GM03348 (cell line): ENCODE data around the gene RAB28.
"Not testable (repeated sequence)": the region's sequence is repeated elsewhere in the genome, so short reads cannot be mapped to it uniquely, and the experiment has no call there.

Source experiments
- DNase-seq: peaks from one replicate; pipeline ENCODE4 v3.0.0; 2012; ENCODE audit warnings: low spot score

Gene RAB28

GRCh38 chr4:13445841-13446790 lies 38.0 kb downstream of the RAB28 start:
- DNase-seq = no peak

DNA sequence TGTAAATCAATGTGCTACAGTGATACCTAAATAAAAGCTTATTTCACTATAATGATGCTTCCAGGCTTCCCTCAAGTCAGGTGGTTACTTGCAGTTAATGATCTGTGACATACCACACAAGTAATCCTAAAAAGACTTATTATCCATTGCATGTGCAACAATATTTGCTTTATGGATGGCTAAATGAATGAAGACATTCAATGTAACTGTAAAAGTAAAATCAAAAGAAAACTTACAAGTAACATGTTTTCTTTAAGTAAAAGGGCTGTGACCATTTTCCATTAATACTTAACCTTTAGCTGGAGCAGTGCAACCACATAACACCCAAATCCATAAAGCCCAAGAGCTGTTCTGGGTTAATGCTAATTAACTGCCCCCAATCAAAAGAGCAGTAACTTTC lies 42.6 kb downstream of the RAB28 start:
- no peak for DNase-seq

GRCh38 chr4:13436962-13437361 lies 47.2 kb downstream of the RAB28 start:
- DNase-seq = no peak

DNA sequence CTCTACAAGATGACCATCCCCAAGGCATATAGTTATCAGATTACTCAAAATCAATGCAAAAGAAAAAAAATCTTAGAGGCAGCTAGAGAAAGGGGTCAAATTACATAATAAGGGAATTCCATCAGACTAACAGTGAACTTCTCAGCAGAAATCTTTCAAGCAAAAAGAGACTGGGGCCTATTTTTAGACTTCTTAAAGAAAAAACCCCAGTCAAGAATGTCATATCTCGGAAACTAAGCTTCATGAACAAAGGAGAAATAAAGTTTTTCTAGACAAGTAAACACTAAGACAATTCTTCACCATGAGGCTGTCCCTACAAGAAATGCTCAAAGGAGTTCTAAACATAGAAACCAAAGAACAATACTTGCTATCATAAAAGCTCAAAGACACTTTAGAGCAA lies 51.7 kb downstream of the RAB28 start:
- no peak for DNase-seq

GRCh38 chr4:13430834-13431568 lies 53.1 kb downstream of the RAB28 start:
- DNase-seq = no peak

DNA sequence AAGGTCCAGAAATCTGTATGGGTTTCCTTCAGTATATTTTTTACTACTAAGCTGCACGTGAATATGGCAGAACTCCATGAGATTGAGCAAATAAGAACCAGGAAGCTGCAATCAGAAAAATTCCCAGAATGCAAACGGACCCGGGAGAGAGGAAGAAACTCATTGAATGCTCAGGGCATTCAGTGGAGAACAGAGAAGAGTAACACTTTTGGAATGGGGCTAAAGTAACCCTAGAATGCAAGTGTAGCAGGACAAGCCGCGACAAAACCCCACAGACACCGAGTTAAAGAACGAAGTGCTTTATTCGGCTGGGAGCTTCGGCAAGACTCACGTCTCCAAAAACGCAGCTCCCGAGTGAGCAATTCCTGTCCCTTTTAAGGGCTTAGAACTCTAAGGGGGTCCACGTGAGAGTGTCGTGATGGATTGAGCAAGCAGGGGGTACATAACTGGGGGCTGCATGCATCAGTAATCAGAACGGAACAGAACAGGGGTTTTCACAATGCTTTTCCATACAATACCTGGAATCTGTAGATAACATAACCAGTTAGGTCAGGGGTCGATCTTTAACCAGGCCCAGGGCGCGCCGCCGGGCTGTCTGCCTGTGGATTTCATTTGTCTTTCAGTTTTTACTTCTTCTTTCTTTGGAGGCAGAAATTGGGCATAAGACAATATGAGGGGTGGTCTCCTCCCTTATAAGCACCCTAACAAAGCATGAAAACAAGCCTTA lies 56.4 kb downstream of the RAB28 start:
- no peak for DNase-seq

GRCh38 chr4:13415068-13415785 lies 68.9 kb downstream of the RAB28 start:
- no peak for DNase-seq

DNA sequence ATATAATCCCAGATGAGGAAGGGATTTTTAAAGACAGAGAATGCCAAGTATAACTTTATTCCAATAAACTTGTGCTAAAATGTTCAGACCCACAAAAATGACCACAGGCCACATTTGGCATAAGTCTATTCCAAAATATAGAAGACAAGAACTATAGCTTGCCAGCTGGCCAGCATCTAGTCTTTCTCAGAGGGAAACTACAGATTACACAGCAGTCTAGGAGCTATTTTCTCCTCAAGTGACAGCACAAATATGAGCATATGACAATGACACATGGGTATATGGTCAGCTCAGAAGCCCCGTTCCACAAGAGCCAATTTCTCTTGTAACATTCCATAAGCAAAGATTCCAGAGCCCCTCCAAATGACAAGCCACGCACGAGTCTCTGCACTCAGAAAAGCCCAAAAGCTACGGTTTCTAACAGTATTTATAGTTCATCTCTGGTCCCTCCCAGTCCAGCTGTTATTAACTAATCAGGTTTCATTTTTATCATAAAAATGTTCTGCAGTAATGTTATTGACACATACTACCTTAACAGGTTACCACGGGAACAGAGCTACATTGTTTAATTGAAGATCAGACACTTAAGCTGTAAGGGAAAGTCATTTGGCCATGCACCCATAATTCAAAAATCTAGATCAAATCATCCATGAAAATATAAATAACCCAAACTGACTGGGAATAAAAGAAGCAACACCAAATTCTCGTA lies 70.3 kb downstream of the RAB28 start:
- peak; percentile 13 for DNase-seq

DNA sequence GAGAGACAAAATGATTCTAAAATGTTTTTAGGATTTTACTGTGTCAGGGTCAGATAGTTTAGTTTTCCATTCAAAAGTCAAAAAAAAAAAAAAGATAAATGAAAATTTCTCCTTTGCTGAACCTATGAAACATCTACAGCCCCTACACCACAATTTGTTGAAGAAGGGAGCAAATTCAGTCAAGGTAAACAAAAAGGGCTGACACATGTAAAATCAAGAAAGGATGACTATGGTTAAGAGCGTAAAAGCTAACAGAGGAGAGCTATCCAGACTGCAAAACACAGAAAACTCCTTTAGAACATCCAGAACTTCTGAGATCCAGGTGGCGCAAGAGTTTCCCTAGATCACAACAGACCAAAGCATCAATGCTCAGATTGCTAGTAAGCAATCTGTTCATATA lies 72.2 kb downstream of the RAB28 start:
- no peak for DNase-seq

- no peak for DNase-seq
Measured at GRCh38 chr4:13409324-13409723, 74.8 kb downstream of the RAB28 start.

DNA sequence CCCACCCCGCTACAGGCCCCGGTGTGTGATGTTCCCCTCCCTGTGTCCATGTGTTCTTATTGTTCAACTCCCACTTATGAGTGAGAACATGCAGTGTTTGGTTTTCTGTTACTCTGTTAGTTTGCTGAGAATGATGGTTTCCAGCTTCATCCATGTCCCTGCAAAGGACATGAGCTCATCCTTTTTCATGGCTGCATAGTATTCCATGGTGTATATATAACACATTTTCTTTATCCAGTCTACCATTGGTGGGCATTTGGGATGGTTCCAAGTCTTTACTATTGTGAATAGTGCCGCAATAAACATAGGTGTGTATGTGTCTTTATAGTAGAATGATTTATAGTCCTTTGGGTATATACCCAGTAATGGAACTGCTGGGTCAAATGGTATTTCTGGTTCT lies 78.0 kb downstream of the RAB28 start:
- DNase-seq = not testable (repeated sequence)

GRCh38 chr4:13403833-13404232 lies 80.3 kb downstream of the RAB28 start:
- no peak for DNase-seq

GRCh38 chr4:13403326-13403725 lies 80.8 kb downstream of the RAB28 start:
- no peak for DNase-seq

- DNase-seq = peak; percentile 12
Measured at GRCh38 chr4:13399257-13399656, 84.9 kb downstream of the RAB28 start.

DNA sequence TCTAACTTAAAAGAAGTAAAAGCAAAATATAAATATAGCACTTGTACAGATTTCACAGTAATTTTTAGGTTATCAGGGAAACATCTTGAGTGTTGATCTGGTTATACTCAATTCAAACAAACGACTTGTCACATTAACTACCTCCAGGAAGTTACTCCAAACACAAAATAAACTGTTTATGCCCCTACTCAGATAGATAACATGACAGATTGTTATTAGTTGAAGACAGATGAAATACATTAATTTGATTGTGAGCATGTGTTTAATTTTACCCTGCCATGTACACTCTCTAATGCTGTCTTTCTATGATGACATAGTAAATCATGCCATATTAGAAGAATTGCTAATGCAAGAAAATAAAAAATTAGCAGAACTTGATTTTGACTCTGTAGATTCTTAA lies 88.0 kb downstream of the RAB28 start:
- DNase-seq = no peak

DNA sequence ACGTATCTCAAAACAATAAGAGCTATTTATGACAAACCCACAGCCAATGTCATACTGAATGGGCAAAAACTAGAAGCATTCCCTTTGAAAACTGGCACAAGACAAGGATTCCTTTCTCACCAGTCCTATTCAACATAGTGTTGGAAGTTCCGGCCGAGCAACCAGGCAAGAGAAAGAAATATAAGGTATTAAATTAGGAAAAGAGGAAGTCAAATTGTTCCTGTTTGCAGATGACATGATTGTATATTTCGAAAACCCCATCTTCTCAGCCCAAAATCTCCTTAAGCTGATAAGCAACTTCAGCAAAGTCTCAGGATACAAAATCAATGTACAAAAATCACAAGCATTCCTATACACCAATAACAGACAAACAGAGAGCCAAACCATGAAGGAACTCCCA lies 94.2 kb downstream of the RAB28 start:
- DNase-seq = not testable (repeated sequence)

GRCh38 chr4:13386405-13387107 lies 97.6 kb downstream of the RAB28 start:
- no peak for DNase-seq

DNA sequence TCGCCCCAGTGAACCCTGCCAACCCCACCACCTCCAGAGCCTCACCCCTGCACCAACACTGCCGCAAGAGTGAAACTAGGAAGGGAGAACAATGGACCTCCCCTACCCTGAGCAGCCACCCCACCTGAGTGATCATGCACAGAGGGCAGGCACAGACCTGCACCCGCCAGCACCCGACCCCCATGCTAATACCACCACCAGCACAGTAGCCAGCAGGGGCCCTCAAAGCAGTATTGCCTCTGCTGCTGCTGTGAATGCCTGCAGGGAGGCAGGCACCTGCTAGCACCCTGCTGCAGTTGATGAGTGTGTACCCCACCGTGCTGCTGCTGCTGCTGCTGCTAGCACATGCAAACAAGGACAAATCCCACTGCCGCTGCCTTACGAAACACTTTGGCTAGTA lies 100.1 kb downstream of the RAB28 start:
- no peak for DNase-seq

DNA sequence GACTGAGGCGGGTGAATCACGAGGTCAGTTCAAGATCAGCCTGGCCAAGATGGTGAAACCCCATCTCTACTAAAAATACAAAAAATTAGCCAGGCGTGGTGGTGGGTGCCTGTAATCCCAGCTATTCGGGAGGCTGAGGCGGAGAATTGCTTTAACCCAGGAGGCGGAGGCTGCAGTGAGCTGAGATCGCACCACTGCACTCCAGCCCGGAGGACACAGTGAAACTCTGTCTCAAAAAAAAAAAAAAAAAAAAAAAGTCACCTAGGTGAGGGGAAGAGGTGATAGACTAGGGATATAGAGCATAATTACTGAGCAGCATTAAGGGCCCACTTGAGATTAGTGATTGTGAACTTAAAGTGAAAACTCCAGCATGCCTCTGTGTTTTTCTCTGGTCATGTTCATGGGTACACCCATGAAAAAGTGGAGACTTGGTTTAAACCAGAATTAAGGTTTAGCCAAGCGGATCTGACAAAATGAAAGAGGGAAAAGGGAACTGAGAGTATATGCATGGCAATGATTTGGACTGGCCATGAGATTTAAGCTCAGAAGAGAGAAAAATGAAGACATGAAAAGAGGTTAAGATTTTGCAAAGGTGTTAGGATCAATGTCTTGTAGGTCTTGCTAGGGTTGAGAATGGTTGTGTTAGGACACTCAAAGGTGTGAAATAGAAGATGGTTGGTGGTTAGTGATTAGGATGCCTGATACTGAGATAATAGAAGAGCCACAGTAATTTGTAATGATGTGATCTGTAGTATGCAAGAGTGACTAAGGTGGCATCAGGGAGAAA lies 105.0 kb downstream of the RAB28 start:
- no peak for DNase-seq

- DNase-seq = no peak
Measured at GRCh38 chr4:13371048-13371447, 113.1 kb downstream of the RAB28 start.
